HL-60 (cell line): ENCODE data around the gene GTF3C1.

Experiments used
- DNase-seq, 2 experiments: peaks; one replicate each; pipeline ENCODE4 v3.0.0-alpha.2; 2010 to 2020; ENCODE audit warnings: low read depth in 1 of 2, low spot score in 1 of 2
- H3K27ac ChIP-seq: fragments of 250-450 bp; sonication (Bioruptor Pico); replicated peaks from 2 replicates; pipeline ENCODE4 v1.5.1; 2020; ENCODE audit warnings: mild to moderate bottlenecking, moderate library complexity
- H3K27me3 ChIP-seq: fragments of 250-450 bp; sonication (Bioruptor Pico); 2 replicates; pipeline ENCODE4 v1.5.1; 2021; ENCODE audit warnings: mild to moderate bottlenecking, moderate library complexity; ENCODE audit not compliant: insufficient read depth, poor library complexity, severe bottlenecking
- H3K4me3 ChIP-seq: replicated peaks from 2 replicates; pipeline ENCODE4 v1.5.1; 2011; ENCODE audit warnings: mild to moderate bottlenecking, control low read depth, low read length; ENCODE audit not compliant: insufficient read depth
- GABPA ChIP-seq: IDR thresholded peaks from 2 replicates; pipeline ENCODE4 v1.6.1; 2012; ENCODE audit warnings: low read depth
- POLR2AphosphoS5 ChIP-seq: IDR thresholded peaks from 2 replicates; pipeline ENCODE4 v1.6.1; 2012; ENCODE audit warnings: low read depth
- SPI1 ChIP-seq: IDR thresholded peaks from 2 replicates; pipeline ENCODE4 v1.6.1; 2012; ENCODE audit warnings: low read depth, mild to moderate bottlenecking, borderline replicate concordance
- TF ChIP-seq, protein P1 (sequence below): IDR thresholded peaks from 2 replicates; pipeline ENCODE4 v1.6.1; 2012; ENCODE audit warnings: low read depth; ENCODE audit not compliant: insufficient replicate concordance
- TF ChIP-seq, protein P2 (sequence below): IDR thresholded peaks from one replicate; pipeline ENCODE4 v1.5.1; 2011; ENCODE audit warnings: low read length, control low read depth, inconsistent platforms; ENCODE audit not compliant: insufficient read depth

Gene GTF3C1

DNA sequence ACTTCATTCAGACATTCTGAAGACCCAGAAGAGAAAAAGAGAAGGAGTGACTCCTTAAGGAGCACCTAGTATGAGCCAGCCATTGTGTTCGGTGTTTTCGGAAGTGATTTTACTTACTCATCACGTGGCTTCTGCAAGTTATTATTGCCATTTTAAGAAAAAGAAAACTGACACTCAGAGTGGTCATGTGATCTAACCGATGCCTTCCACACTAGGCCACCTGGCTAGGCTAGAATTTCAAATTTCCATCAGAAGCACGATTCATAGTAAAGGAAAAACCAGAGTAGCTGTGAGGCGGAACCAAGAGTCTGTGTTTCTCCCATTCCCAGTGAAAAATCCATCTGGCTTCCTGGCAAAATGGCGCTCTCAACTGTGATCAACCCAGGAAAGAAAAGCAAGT lies 32.0 kb downstream of the GTF3C1 start:
- Histone ChIP-seq H3K27me3 (no peaks in the 10 kb centered on the region), H3K4me3 (no peak overlapping the region), H3K27ac (no peak overlapping the region)
- DNase-seq = no peak
- no peak for TF ChIP-seq GABPA
- no peak for TF ChIP-seq SPI1
- TF ChIP-seq, protein P1, sequence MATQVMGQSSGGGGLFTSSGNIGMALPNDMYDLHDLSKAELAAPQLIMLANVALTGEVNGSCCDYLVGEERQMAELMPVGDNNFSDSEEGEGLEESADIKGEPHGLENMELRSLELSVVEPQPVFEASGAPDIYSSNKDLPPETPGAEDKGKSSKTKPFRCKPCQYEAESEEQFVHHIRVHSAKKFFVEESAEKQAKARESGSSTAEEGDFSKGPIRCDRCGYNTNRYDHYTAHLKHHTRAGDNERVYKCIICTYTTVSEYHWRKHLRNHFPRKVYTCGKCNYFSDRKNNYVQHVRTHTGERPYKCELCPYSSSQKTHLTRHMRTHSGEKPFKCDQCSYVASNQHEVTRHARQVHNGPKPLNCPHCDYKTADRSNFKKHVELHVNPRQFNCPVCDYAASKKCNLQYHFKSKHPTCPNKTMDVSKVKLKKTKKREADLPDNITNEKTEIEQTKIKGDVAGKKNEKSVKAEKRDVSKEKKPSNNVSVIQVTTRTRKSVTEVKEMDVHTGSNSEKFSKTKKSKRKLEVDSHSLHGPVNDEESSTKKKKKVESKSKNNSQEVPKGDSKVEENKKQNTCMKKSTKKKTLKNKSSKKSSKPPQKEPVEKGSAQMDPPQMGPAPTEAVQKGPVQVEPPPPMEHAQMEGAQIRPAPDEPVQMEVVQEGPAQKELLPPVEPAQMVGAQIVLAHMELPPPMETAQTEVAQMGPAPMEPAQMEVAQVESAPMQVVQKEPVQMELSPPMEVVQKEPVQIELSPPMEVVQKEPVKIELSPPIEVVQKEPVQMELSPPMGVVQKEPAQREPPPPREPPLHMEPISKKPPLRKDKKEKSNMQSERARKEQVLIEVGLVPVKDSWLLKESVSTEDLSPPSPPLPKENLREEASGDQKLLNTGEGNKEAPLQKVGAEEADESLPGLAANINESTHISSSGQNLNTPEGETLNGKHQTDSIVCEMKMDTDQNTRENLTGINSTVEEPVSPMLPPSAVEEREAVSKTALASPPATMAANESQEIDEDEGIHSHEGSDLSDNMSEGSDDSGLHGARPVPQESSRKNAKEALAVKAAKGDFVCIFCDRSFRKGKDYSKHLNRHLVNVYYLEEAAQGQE = no peak
- TF ChIP-seq, protein P2, sequence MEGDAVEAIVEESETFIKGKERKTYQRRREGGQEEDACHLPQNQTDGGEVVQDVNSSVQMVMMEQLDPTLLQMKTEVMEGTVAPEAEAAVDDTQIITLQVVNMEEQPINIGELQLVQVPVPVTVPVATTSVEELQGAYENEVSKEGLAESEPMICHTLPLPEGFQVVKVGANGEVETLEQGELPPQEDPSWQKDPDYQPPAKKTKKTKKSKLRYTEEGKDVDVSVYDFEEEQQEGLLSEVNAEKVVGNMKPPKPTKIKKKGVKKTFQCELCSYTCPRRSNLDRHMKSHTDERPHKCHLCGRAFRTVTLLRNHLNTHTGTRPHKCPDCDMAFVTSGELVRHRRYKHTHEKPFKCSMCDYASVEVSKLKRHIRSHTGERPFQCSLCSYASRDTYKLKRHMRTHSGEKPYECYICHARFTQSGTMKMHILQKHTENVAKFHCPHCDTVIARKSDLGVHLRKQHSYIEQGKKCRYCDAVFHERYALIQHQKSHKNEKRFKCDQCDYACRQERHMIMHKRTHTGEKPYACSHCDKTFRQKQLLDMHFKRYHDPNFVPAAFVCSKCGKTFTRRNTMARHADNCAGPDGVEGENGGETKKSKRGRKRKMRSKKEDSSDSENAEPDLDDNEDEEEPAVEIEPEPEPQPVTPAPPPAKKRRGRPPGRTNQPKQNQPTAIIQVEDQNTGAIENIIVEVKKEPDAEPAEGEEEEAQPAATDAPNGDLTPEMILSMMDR = no peak
- TF ChIP-seq POLR2AphosphoS5 = no peak

DNA sequence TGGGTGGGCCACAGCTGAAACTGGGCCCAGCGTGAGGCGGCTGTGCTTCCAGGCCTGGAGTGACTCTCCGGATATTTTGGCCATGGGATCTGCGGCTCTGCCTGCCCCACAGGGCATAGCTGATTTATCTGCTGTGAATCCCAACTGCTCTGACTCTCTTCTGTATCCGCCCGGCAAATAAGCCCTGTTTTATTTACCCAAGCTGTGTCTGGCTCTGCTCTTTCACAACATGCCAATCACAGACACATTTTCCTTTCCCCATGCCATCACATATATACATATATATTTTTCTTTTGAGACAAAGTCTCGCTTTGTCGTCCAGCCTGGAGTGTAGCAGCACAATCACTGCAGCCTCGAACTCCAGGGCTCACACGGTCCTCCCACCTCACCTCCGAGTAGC lies 33.3 kb downstream of the GTF3C1 start:
- H3K27me3 ChIP-seq = no peaks in the 10 kb centered on the region
- TF ChIP-seq POLR2AphosphoS5 (no peak), GABPA (no peak), SPI1 (no peak)
- TF ChIP-seq, protein P1 = no peak
- TF ChIP-seq, protein P2 = no peak
- DNase-seq = no peak
- no peak overlapping the region for H3K27ac ChIP-seq
- H3K4me3 ChIP-seq = no peak overlapping the region

DNA sequence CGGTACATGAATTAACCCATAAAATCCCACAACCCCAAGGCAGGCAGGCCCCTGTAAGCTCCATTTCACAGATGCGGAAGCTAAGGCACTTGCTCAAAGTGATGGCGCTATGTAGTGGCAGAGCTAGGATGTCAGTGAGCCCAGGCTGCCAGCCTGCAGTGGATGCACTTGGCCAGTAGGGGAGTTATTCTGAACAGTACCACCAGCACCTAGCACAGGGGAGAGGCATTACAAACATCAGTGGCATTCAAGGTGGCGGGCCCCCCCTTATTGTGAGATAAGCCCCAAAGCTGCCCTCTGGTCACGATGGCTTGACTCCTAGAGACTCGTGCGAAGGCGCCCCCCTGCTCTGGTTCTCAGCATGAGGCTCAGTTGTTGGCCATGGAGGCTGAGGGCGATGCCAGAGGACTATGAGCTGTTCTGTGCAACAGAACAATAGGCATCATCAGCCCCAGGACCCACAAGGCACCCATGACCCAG lies 33.8 kb downstream of the GTF3C1 start:
- H3K27ac ChIP-seq = no peak overlapping the region
- DNase-seq = peak in 1 of 2 experiments; percentile 15
- no peaks in the 10 kb centered on the region for H3K27me3 ChIP-seq
- H3K4me3 ChIP-seq = no peak overlapping the region
- TF ChIP-seq SPI1 = no peak
- TF ChIP-seq, protein P1 = no peak
- no peak for TF ChIP-seq GABPA
- TF ChIP-seq, protein P2 = peak; percentile 80
- TF ChIP-seq POLR2AphosphoS5 = no peak
